GM18867 (cell line): ENCODE measurements around the gene KLHDC1.
"Not testable (repeated sequence)": the region's sequence is repeated elsewhere in the genome, so short reads cannot be mapped to it uniquely, and the experiment has no call there.

Experiments
- ATAC-seq: cut with Tn5 transposase; IDR thresholded peaks from one replicate; pipeline ENCODE4 v1.9.1; 2021; ENCODE audit warnings: mild to moderate bottlenecking, moderate library complexity; ENCODE audit not compliant: unreplicated experiment

Gene KLHDC1

GRCh38 chr14:49692811-49693734 is at the start of gene KLHDC1:
Gene KLHDC1 (plus strand): TSS chr14:49693120. CDS start chr14:49693195, 75 bp downstream.
- ATAC-seq: peak; percentile 78

- no peak for ATAC-seq
Measured at GRCh38 chr14:49653508-49653907, 39.4 kb upstream of the KLHDC1 start.

- ATAC-seq: no peak
Measured at GRCh38 chr14:49654511-49654910, 38.4 kb upstream of the KLHDC1 start.

- ATAC-seq: not testable (repeated sequence)
Measured at GRCh38 chr14:49657500-49657899, 35.4 kb upstream of the KLHDC1 start.

- ATAC-seq: no peak
Measured at GRCh38 chr14:49659526-49660455, 33.1 kb upstream of the KLHDC1 start.

GRCh38 chr14:49670475-49670874 is 22.4 kb upstream of the KLHDC1 start:
- ATAC-seq: no peak

GRCh38 chr14:49673586-49673985 is 19.3 kb upstream of the KLHDC1 start:
- no peak for ATAC-seq

GRCh38 chr14:49677643-49678042 is 15.3 kb upstream of the KLHDC1 start:
- ATAC-seq: no peak

- ATAC-seq: no peak
Measured at GRCh38 chr14:49679271-49679670, 13.6 kb upstream of the KLHDC1 start.

GRCh38 chr14:49686425-49686824 is 6.5 kb upstream of the KLHDC1 start:
- ATAC-seq: no peak

GRCh38 chr14:49687942-49688700 is 4.8 kb upstream of the KLHDC1 start, which contains the start of gene POLE2:
Gene POLE2 (minus strand): TSS chr14:49688214. CDS start chr14:49688203, 11 bp downstream.
- ATAC-seq: peak; percentile 85

GRCh38 chr14:49688701-49689030 is 4.3 kb upstream of the KLHDC1 start:
- ATAC-seq: no peak

- no peak for ATAC-seq
Measured at GRCh38 chr14:49691031-49691430, 1.9 kb upstream of the KLHDC1 start.

GRCh38 chr14:49692193-49692757 is 645 bp upstream of the KLHDC1 start:
- ATAC-seq: no peak

- ATAC-seq: not testable (repeated sequence)
Measured at GRCh38 chr14:49693735-49694124, 810 bp downstream of the KLHDC1 start.

- no peak for ATAC-seq
Measured at GRCh38 chr14:49702725-49703124, 9.8 kb downstream of the KLHDC1 start.

- ATAC-seq: no peak
Measured at GRCh38 chr14:49703965-49704364, 11.0 kb downstream of the KLHDC1 start.

- not testable (repeated sequence) for ATAC-seq
Measured at GRCh38 chr14:49704471-49704870, 11.6 kb downstream of the KLHDC1 start.

- not testable (repeated sequence) for ATAC-seq
Measured at GRCh38 chr14:49710993-49711392, 18.1 kb downstream of the KLHDC1 start.

GRCh38 chr14:49720744-49721143 is 27.8 kb downstream of the KLHDC1 start:
- no peak for ATAC-seq
